HL-60 (cell line): ENCODE measurements around the gene GAPT.

Source experiments
- DNase-seq, 2 experiments: peaks; one replicate each; pipeline ENCODE4 v3.0.0-alpha.2; 2010 to 2020; ENCODE audit warnings: low read depth in 1 of 2, low spot score in 1 of 2
- H3K27ac ChIP-seq: fragments of 250-450 bp; sonication (Bioruptor Pico); replicated peaks from 2 replicates; pipeline ENCODE4 v1.5.1; 2020; ENCODE audit warnings: mild to moderate bottlenecking, moderate library complexity
- H3K27me3 ChIP-seq: fragments of 250-450 bp; sonication (Bioruptor Pico); 2 replicates; pipeline ENCODE4 v1.5.1; 2021; ENCODE audit warnings: mild to moderate bottlenecking, moderate library complexity; ENCODE audit not compliant: insufficient read depth, poor library complexity, severe bottlenecking
- H3K4me3 ChIP-seq: replicated peaks from 2 replicates; pipeline ENCODE4 v1.5.1; 2011; ENCODE audit warnings: mild to moderate bottlenecking, control low read depth, low read length; ENCODE audit not compliant: insufficient read depth
- GABPA ChIP-seq: IDR thresholded peaks from 2 replicates; pipeline ENCODE4 v1.6.1; 2012; ENCODE audit warnings: low read depth
- POLR2AphosphoS5 ChIP-seq: IDR thresholded peaks from 2 replicates; pipeline ENCODE4 v1.6.1; 2012; ENCODE audit warnings: low read depth
- SPI1 ChIP-seq: IDR thresholded peaks from 2 replicates; pipeline ENCODE4 v1.6.1; 2012; ENCODE audit warnings: low read depth, mild to moderate bottlenecking, borderline replicate concordance
- TF ChIP-seq, protein P1 (sequence below): IDR thresholded peaks from 2 replicates; pipeline ENCODE4 v1.6.1; 2012; ENCODE audit warnings: low read depth; ENCODE audit not compliant: insufficient replicate concordance
- TF ChIP-seq, protein P2 (sequence below): IDR thresholded peaks from one replicate; pipeline ENCODE4 v1.5.1; 2011; ENCODE audit warnings: low read length, control low read depth, inconsistent platforms; ENCODE audit not compliant: insufficient read depth

GAPT gene

GRCh38 chr5:58498340-58498942 lies 7.2 kb downstream of the GAPT start:
- DNase-seq, result no peak
- Histone ChIP-seq H3K27ac (peak overlapping the region; percentile 35; the same call in 1 of the 2 replicates), H3K4me3 (no peak overlapping the region), H3K27me3 (no peaks in the 10 kb centered on the region)
- TF ChIP-seq, protein P1, sequence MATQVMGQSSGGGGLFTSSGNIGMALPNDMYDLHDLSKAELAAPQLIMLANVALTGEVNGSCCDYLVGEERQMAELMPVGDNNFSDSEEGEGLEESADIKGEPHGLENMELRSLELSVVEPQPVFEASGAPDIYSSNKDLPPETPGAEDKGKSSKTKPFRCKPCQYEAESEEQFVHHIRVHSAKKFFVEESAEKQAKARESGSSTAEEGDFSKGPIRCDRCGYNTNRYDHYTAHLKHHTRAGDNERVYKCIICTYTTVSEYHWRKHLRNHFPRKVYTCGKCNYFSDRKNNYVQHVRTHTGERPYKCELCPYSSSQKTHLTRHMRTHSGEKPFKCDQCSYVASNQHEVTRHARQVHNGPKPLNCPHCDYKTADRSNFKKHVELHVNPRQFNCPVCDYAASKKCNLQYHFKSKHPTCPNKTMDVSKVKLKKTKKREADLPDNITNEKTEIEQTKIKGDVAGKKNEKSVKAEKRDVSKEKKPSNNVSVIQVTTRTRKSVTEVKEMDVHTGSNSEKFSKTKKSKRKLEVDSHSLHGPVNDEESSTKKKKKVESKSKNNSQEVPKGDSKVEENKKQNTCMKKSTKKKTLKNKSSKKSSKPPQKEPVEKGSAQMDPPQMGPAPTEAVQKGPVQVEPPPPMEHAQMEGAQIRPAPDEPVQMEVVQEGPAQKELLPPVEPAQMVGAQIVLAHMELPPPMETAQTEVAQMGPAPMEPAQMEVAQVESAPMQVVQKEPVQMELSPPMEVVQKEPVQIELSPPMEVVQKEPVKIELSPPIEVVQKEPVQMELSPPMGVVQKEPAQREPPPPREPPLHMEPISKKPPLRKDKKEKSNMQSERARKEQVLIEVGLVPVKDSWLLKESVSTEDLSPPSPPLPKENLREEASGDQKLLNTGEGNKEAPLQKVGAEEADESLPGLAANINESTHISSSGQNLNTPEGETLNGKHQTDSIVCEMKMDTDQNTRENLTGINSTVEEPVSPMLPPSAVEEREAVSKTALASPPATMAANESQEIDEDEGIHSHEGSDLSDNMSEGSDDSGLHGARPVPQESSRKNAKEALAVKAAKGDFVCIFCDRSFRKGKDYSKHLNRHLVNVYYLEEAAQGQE, result no peak
- TF ChIP-seq POLR2AphosphoS5 (no peak), GABPA (no peak), SPI1 (no peak)
- TF ChIP-seq, protein P2, sequence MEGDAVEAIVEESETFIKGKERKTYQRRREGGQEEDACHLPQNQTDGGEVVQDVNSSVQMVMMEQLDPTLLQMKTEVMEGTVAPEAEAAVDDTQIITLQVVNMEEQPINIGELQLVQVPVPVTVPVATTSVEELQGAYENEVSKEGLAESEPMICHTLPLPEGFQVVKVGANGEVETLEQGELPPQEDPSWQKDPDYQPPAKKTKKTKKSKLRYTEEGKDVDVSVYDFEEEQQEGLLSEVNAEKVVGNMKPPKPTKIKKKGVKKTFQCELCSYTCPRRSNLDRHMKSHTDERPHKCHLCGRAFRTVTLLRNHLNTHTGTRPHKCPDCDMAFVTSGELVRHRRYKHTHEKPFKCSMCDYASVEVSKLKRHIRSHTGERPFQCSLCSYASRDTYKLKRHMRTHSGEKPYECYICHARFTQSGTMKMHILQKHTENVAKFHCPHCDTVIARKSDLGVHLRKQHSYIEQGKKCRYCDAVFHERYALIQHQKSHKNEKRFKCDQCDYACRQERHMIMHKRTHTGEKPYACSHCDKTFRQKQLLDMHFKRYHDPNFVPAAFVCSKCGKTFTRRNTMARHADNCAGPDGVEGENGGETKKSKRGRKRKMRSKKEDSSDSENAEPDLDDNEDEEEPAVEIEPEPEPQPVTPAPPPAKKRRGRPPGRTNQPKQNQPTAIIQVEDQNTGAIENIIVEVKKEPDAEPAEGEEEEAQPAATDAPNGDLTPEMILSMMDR, result no peak

DNA sequence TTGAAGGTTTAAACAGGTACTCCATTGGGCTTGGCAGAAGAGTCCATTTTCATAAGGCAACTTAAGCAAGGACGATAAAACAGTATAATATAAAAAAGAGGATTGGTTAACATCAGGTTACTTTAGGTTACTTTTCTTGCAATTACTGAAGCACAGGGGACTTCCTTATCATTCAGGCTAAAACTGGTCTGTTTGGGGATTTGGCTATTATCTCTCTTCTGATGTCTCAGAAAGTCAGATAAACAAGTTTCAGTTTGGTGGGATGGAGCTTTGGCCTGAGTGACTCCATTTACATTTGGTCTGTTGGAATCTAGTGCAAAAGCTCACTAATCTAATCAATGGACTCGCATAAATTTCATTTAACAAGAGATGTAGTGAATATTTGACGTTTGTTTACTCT lies 8.0 kb downstream of the GAPT start:
- Histone ChIP-seq H3K27ac (peak overlapping the region; percentile 49), H3K27me3 (no peaks in the 10 kb centered on the region)
- no peak for DNase-seq

DNA sequence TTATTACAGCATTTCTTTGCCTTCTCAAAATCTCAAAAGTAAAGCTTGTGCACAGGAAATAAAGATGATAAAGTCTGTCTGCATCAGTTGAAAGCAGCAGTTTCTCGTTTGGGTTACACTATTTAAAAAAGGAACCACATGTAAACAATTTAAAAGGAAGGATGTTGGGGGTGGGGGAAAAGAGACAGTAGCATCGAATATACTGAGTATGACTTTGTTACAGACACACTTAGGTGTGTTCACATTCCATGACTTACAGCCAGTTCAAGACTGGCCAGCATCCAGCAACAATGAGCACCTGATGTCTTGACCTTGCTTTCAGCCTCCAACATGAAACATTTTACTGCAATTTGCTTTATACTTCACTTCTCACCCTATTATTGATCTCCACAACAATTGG lies 8.7 kb downstream of the GAPT start:
- Histone ChIP-seq H3K4me3 (no peak overlapping the region), H3K27me3 (no peaks in the 10 kb centered on the region), H3K27ac (peak overlapping the region; percentile 49)
- DNase-seq, result peak in 1 of 2 experiments; percentile 12
- TF ChIP-seq GABPA, result no peak
- TF ChIP-seq, protein P2, result no peak
- TF ChIP-seq SPI1, result no peak
- TF ChIP-seq, protein P1, result no peak
- no peak for TF ChIP-seq POLR2AphosphoS5

More for the DNA sequence above, 8.0 kb downstream of the GAPT start:
- H3K4me3 ChIP-seq, result no peak overlapping the region
- TF ChIP-seq, protein P1, result no peak
- TF ChIP-seq, protein P2, result no peak
- TF ChIP-seq POLR2AphosphoS5 (no peak), GABPA (no peak), SPI1 (no peak)
